Lung (tissue), 12 donors: ENCODE data around the gene CCDC57. TPM values are rescaled to one million over a fixed set of nuclear protein-coding genes. Genes with fewer than 3 reads are reported as not detected.

Experiments
- ATAC-seq: fragments of 200-7000 bp; cut with Tn5 transposase; one replicate; pipeline ENCODE4 v1.9.1; 2020; ENCODE audit warnings: moderate number of reproducible peaks; ENCODE audit not compliant: insufficient read depth, low FRiP score
- DNase-seq, 3 donors: peaks; one replicate each; pipeline ENCODE4 v3.0.0-alpha.2; 2013 to 2017
- H3K27ac ChIP-seq, 2 donors: one replicate each; pipeline ENCODE4 v1.5.1; 2013; ENCODE audit warnings: mild to moderate bottlenecking in 2 of 2, moderate library complexity in 2 of 2, control low read depth in 1 of 2, inconsistent platforms in 1 of 2, low read depth in 1 of 2, low read length in 1 of 2
- H3K27me3 ChIP-seq, 3 donors: one replicate each; pipeline ENCODE4 v1.5.1; 2013; ENCODE audit warnings: low read length in 2 of 3; ENCODE audit not compliant: control insufficient read depth in 3 of 3, insufficient read depth in 3 of 3
- H3K36me3 ChIP-seq, 4 donors: one replicate each; pipeline ENCODE4 v1.5.1; 2013; ENCODE audit warnings: low read length in 4 of 4, mild to moderate bottlenecking in 1 of 4, moderate library complexity in 1 of 4; ENCODE audit not compliant: control insufficient read depth in 4 of 4, insufficient read depth in 4 of 4
- H3K4me1 ChIP-seq, 5 donors: one replicate each; pipeline ENCODE4 v1.5.1; 2013; ENCODE audit warnings: low read length in 5 of 5, mild to moderate bottlenecking in 2 of 5, moderate library complexity in 1 of 5; ENCODE audit not compliant: control insufficient read depth in 5 of 5, insufficient read depth in 5 of 5
- H3K4me3 ChIP-seq: one replicate; pipeline ENCODE4 v1.5.1; 2013; ENCODE audit warnings: mild to moderate bottlenecking, control low read depth, moderate library complexity
- H3K9ac ChIP-seq, 2 donors: one replicate each; pipeline ENCODE4 v1.5.1; 2013; ENCODE audit warnings: low read length in 2 of 2, control low read depth in 1 of 2; ENCODE audit not compliant: insufficient read depth in 1 of 2
- H3K9me3 ChIP-seq, 4 donors: one replicate each; pipeline ENCODE4 v1.5.1; 2013; ENCODE audit warnings: low read length in 3 of 4, mild to moderate bottlenecking in 1 of 4, moderate library complexity in 1 of 4; ENCODE audit not compliant: control insufficient read depth in 4 of 4, insufficient read depth in 3 of 4
- WGBS, 2 donors: extraction: QIAGEN DNeasy Blood & Tissue Kit; methylation state at CpG; one replicate each; pipeline ENCODE4 v1.1.7; 2013; 5-methylcytosine and 5-hydroxymethylcytosine counted together
- polyA plus RNA-seq, 2 donors: library from polyadenylated mRNA; stranded (reverse); fragments of 200-250 nt; gene quantifications; one replicate each; pipeline ENCODE4 v1.2.1, GENCODE V29; 2013
- total RNA-seq, 2 donors: library from RNA; depleted of rRNA in 1 of 2; stranded (reverse); fragments of >200 nt in 1 of 2; gene quantifications; one replicate each; pipeline ENCODE4 v1.2.1, GENCODE V29; 2014 to 2021
- TF ChIP-seq, protein P1 (sequence below): IDR thresholded peaks from 2 replicates; pipeline ENCODE4 v1.5.1; 2012; ENCODE audit warnings: mild to moderate bottlenecking; ENCODE audit errors: control extremely low read depth, extremely low read depth
- donor health status: control.
- donor health status: control.
- donor health status: Bipolar disorder and iron deficiency.
- donor health status: healthy.
- donor health status: DM: yes; HTN: yes; CAD: no.

The CCDC57 gene
- total and polyA plus RNA-seq, 4 donors, result 33.2 to 128 (median 74.9) TPM

DNA sequence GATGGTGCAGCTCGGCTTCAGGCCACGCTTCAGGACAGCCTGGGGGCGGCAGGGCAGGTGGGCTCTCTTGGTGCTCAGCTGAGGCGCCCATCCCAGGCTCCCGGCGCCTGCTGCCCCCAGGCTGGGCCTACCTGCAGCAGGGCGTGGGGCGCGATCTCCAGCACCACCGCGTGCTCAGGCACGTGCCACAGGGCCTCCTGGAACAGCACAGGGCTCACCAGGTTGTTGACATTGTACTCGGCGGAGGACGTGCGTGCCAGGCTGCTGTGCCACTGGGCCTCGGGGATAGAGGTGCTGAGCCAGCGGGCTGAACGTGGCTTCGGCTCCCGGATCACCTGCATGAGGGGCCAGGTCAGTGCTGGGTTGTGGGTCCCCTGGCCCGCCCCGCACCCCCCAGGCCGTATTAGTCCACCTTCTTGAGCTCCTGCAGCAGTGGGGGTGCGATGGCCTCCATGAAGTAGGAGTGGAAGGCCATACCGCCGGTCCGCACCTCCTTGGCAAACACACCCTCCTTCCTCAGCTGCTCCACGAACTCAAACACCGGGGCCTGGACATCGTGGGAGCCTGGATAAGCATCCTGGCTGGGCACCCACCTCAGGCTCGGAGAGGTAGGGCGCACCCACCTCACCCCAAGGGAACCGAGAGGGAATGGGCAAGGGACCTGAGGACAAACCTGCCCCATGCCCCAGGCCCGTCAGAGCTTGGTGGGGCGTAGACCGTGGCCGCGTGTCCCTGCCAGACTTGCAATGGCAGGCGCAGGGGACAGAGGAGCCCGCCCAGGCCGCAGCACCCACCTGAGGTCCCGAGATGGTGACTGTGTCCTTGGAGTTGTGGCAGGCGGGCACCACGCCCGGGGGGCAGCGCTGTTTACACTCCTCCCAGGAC is 123.6 kb downstream of the CCDC57 start:
- ATAC-seq (no peak), DNase-seq (no peak)
- no peak overlapping the region for H3K4me3 ChIP-seq
- H3K36me3 ChIP-seq, result peaks cover 5 to 98% (median 20%) of the 10 kb centered on the region in 4 donors
- H3K27ac ChIP-seq, result no peak overlapping the region
- H3K9me3 ChIP-seq, result no peaks in the 10 kb centered on the region
- TF ChIP-seq, protein P1, sequence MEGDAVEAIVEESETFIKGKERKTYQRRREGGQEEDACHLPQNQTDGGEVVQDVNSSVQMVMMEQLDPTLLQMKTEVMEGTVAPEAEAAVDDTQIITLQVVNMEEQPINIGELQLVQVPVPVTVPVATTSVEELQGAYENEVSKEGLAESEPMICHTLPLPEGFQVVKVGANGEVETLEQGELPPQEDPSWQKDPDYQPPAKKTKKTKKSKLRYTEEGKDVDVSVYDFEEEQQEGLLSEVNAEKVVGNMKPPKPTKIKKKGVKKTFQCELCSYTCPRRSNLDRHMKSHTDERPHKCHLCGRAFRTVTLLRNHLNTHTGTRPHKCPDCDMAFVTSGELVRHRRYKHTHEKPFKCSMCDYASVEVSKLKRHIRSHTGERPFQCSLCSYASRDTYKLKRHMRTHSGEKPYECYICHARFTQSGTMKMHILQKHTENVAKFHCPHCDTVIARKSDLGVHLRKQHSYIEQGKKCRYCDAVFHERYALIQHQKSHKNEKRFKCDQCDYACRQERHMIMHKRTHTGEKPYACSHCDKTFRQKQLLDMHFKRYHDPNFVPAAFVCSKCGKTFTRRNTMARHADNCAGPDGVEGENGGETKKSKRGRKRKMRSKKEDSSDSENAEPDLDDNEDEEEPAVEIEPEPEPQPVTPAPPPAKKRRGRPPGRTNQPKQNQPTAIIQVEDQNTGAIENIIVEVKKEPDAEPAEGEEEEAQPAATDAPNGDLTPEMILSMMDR, result no peak
- H3K27me3 ChIP-seq, result no peaks in the 10 kb centered on the region
- 95 to 97% methylated on average over 47 of the region's 47 CpGs for WGBS, 2 donors
- no peak overlapping the region for H3K9ac ChIP-seq
- H3K4me1 ChIP-seq, result no peaks in the 10 kb centered on the region

DNA sequence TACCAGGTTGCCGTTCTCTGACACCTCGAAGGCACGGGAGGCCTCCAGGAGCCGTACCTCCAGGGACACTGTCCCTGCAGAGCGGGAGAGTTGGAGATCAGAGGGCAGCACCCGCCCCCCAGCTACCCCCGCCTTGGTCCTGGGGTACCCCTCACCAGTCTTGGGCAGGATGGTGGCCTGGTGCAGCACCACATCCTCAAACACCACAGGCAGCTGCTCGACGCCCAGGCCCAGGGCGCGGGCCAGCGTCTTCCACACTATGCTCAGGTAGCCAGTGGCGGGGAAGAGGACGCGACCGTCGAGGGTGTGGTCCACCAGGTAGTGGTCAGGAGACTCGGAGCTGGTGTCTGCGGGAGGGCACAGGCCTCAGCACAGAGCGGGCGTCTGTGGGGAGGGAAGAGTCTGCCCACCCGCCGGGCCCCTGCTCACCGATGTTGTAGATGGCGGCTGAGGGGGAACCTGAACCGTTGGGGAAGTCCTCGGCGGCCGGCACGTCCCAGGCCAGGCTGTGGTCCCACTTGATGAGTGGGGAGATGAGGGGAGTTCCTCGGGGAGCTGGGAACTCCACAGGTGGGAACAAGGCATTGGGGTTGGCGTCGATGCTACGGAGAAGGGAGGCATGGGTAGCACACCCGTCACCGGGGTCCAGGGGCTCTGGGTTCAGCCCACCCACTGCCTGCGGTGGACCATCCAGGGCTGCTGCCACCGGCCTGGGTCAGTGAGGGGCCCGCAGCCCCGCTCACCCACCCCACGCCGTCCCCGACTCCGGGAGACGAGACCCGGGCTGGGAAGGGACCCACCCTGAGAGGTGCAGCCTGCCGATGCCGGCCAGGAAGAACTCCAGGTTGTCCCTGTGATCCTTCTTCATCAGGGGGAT is 124.4 kb downstream of the CCDC57 start:
- DNase-seq (no peak), ATAC-seq (no peak)
- TF ChIP-seq, protein P1, result no peak
- Histone ChIP-seq H3K9me3 (no peaks in the 10 kb centered on the region), H3K36me3 (peaks cover 4 to 99% (median 19%) of the 10 kb centered on the region in 4 donors), H3K4me1 (no peaks in the 10 kb centered on the region), H3K9ac (no peak overlapping the region), H3K27ac (no peak overlapping the region), H3K4me3 (no peak overlapping the region), H3K27me3 (no peaks in the 10 kb centered on the region)
- 95 to 96% methylated on average over 47 to 48 of the region's 48 CpGs for WGBS, 2 donors

GRCh38 chr17:82086941-82087906 is 125.4 kb downstream of the CCDC57 start:
- ATAC-seq, result no peak
- H3K36me3 ChIP-seq, result peaks cover 4 to 100% (median 21%) of the 10 kb centered on the region in 4 donors
- H3K4me3 ChIP-seq, result no peak overlapping the region
- no peak for DNase-seq
- H3K9ac ChIP-seq, result no peak overlapping the region
- H3K27ac ChIP-seq, result no peak overlapping the region
- WGBS, 2 donors, result 92 to 95% methylated on average over 38 to 39 of the region's 39 CpGs
- TF ChIP-seq, protein P1, result no peak
- no peaks in the 10 kb centered on the region for H3K9me3 ChIP-seq
- no peaks in the 10 kb centered on the region for H3K4me1 ChIP-seq
- H3K27me3 ChIP-seq, result no peaks in the 10 kb centered on the region
